ENCODE results near the gene SPATA24. TPM values are rescaled to one million over a fixed set of nuclear protein-coding genes. Genes with fewer than 3 reads are reported as not detected.

Gene SPATA24
- total RNA-seq, 2 donors from 2014 or later = 18.9 TPM; not detected in 1

DNA sequence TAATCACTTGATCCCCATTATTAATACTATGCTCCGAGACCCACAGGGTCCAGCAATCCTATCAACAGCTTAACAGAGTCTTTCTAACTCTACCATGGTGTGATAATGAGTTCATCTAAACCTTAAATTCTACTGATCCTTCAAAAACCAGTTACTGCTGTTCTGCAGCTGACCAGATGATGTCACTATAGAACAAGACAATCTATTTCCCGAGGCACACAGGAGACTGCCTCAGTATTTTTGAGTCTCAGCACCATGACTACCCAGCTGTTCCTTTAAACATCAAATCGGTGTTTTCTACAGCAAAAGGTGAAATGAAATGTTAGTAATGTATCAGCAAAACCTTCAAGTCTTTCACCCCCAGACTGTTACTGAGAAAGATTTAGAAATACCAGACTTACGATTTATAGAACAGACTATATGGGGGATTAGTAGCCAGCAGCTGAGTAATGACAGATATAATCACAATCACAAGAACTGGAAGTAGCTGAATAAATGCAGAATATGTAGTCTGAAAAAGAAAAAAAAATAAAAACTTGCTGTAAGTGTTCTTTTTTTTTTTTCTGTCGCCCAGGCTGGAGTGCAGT, 18.5 kb upstream of the SPATA24 start:
- Histone ChIP-seq H3K27me3 (no peaks in the 10 kb centered on the region), H3K4me3 (no peak overlapping the region), H3K36me3 (replicated peaks in 1 of 2; ENCODE audit: insufficient read depth in 1 of 2, low read depth in 2 of 2) (no peaks in the 10 kb centered on the region), H3K27ac (no peak overlapping the region), H3K4me1 (no peaks in the 10 kb centered on the region), H3K9me3 (no peaks in the 10 kb centered on the region)
- no peak for TF ChIP-seq POLR2A (IDR thresholded peaks at IDR 0.05)
- TF ChIP-seq, protein P1, sequence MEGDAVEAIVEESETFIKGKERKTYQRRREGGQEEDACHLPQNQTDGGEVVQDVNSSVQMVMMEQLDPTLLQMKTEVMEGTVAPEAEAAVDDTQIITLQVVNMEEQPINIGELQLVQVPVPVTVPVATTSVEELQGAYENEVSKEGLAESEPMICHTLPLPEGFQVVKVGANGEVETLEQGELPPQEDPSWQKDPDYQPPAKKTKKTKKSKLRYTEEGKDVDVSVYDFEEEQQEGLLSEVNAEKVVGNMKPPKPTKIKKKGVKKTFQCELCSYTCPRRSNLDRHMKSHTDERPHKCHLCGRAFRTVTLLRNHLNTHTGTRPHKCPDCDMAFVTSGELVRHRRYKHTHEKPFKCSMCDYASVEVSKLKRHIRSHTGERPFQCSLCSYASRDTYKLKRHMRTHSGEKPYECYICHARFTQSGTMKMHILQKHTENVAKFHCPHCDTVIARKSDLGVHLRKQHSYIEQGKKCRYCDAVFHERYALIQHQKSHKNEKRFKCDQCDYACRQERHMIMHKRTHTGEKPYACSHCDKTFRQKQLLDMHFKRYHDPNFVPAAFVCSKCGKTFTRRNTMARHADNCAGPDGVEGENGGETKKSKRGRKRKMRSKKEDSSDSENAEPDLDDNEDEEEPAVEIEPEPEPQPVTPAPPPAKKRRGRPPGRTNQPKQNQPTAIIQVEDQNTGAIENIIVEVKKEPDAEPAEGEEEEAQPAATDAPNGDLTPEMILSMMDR (IDR thresholded peaks at IDR 0.05) = peak; percentile 35 to 85 (median 83)
- WGBS, 2 donors = 40 to 43% methylated on average over 5 of the region's 5 CpGs
- intact Hi-C loops (cut with DNase I) = loop anchor here (10.0 kb wide), 2 partner anchors 92 to 342 kb away; no protein-coding TSS in a partner anchor
- peak; percentile 49 to 71 (median 52) for DNase-seq
- peak; percentile 90 for ATAC-seq

GRCh38 chr5:139419226-139420192, 15.6 kb upstream of the SPATA24 start:
- whole genome bisulfite sequencing, 2 donors = 68 to 72% methylated on average over 9 of the region's 9 CpGs
- intact Hi-C loops (cut with DNase I) = loop anchor here (10.0 kb wide), 2 partner anchors 95 to 345 kb away; no protein-coding TSS in a partner anchor
- TF ChIP-seq, protein P1 (IDR thresholded peaks at IDR 0.05) = no peak
- TF ChIP-seq POLR2A (IDR thresholded peaks at IDR 0.05) = no peak
- no peaks in the 10 kb centered on the region for H3K9me3 ChIP-seq
- no peak overlapping the region for H3K4me3 ChIP-seq
- peaks cover 9% of the 10 kb centered on the region for H3K4me1 ChIP-seq
- no peak for DNase-seq
- no peak for ATAC-seq
- H3K27me3 ChIP-seq = no peaks in the 10 kb centered on the region
- no peaks in the 10 kb centered on the region for H3K36me3 ChIP-seq (replicated peaks in 1 of 2; ENCODE audit: insufficient read depth in 1 of 2, low read depth in 2 of 2)
- H3K27ac ChIP-seq = no peak overlapping the region

GRCh38 chr5:139418793-139419192, 14.9 kb upstream of the SPATA24 start:
- ATAC-seq (no peak), DNase-seq (no peak)
- 67 to 84% methylated on average over 1 of the region's 1 CpG for WGBS, 2 donors
- H3K27me3 ChIP-seq = no peaks in the 10 kb centered on the region
- intact Hi-C loops (cut with DNase I) = no loop called here
- no peak overlapping the region for H3K4me3 ChIP-seq
- TF ChIP-seq POLR2A (IDR thresholded peaks at IDR 0.05) = no peak
- TF ChIP-seq, protein P1 (IDR thresholded peaks at IDR 0.05) = no peak
- H3K27ac ChIP-seq = no peak overlapping the region
- H3K36me3 ChIP-seq (replicated peaks in 1 of 2; ENCODE audit: insufficient read depth in 1 of 2, low read depth in 2 of 2) = no peaks in the 10 kb centered on the region
- H3K9me3 ChIP-seq = no peaks in the 10 kb centered on the region
- H3K4me1 ChIP-seq = peaks cover 11% of the 10 kb centered on the region

- no peak overlapping the region for H3K27ac ChIP-seq
- H3K36me3 ChIP-seq (replicated peaks in 1 of 2; ENCODE audit: insufficient read depth in 1 of 2, low read depth in 2 of 2) = no peaks in the 10 kb centered on the region
- no peak for ATAC-seq
- no peaks in the 10 kb centered on the region for H3K27me3 ChIP-seq
- TF ChIP-seq, protein P1 (IDR thresholded peaks at IDR 0.05) = no peak
- no peak for TF ChIP-seq POLR2A (IDR thresholded peaks at IDR 0.05)
- no peaks in the 10 kb centered on the region for H3K9me3 ChIP-seq
- no peak overlapping the region for H3K4me3 ChIP-seq
- H3K4me1 ChIP-seq = peaks cover 11% of the 10 kb centered on the region
- WGBS, 2 donors = 55 to 60% methylated on average over 4 of the region's 4 CpGs
- intact Hi-C loops (cut with DNase I) = no loop called here
- no peak for DNase-seq
These were observed 13.3 kb upstream of the SPATA24 start for GRCh38 chr5:139417214-139417613.

Measured in body of pancreas (tissue), 4 donors.